ENCODE measurements around the gene PLEKHA5.
"Not testable (repeated sequence)": the region's sequence is repeated elsewhere in the genome, so short reads cannot be mapped to it uniquely, and the experiment has no call there.

The PLEKHA5 gene

GRCh38 chr12:19285793-19286448 is 156.4 kb downstream of the PLEKHA5 start:
- no peak for DNase-seq

GRCh38 chr12:19287302-19287701 is 157.8 kb downstream of the PLEKHA5 start:
- DNase-seq = no peak

GRCh38 chr12:19288161-19288560 is 158.6 kb downstream of the PLEKHA5 start:
- DNase-seq = no peak

- DNase-seq = peak; percentile 25 to 67
Observed at GRCh38 chr12:19288603-19289244, 159.2 kb downstream of the PLEKHA5 start.

- no peak for DNase-seq
Observed at GRCh38 chr12:19298836-19299605, 169.5 kb downstream of the PLEKHA5 start.

- peak; percentile 9 to 26 for DNase-seq
Observed at GRCh38 chr12:19299765-19300164, 170.2 kb downstream of the PLEKHA5 start.

GRCh38 chr12:19301223-19301622 is 171.7 kb downstream of the PLEKHA5 start:
- no peak for DNase-seq

- DNase-seq = no peak
Observed at GRCh38 chr12:19301688-19302087, 172.2 kb downstream of the PLEKHA5 start.

GRCh38 chr12:19302100-19302640 is 172.6 kb downstream of the PLEKHA5 start:
- peak; percentile 32 to 64 for DNase-seq

GRCh38 chr12:19303496-19303895 is 174.0 kb downstream of the PLEKHA5 start:
- no peak for DNase-seq

GRCh38 chr12:19304149-19304750 is 174.7 kb downstream of the PLEKHA5 start:
- DNase-seq = no peak

GRCh38 chr12:19305621-19306020 is 176.1 kb downstream of the PLEKHA5 start:
- DNase-seq = not testable (repeated sequence)

- no peak for DNase-seq
Observed at GRCh38 chr12:19306366-19306765, 176.8 kb downstream of the PLEKHA5 start.

GRCh38 chr12:19307451-19307850 is 177.9 kb downstream of the PLEKHA5 start:
- DNase-seq = no peak

- no peak for DNase-seq
Observed at GRCh38 chr12:19311165-19311564, 181.6 kb downstream of the PLEKHA5 start.

GRCh38 chr12:19312637-19313036 is 183.1 kb downstream of the PLEKHA5 start:
- no peak for DNase-seq

GRCh38 chr12:19316425-19316824 is 186.9 kb downstream of the PLEKHA5 start:
- DNase-seq = no peak

- DNase-seq = no peak
Observed at GRCh38 chr12:19322376-19322775, 192.8 kb downstream of the PLEKHA5 start.

- DNase-seq = no peak
Observed at GRCh38 chr12:19323805-19324204, 194.3 kb downstream of the PLEKHA5 start.

GRCh38 chr12:19326102-19326501 is 196.6 kb downstream of the PLEKHA5 start:
- no peak for DNase-seq

GRCh38 chr12:19332196-19332595 is 202.7 kb downstream of the PLEKHA5 start:
- no peak for DNase-seq

GRCh38 chr12:19338405-19338804 is 208.9 kb downstream of the PLEKHA5 start:
- DNase-seq = no peak

- not testable (repeated sequence) for DNase-seq
Observed at GRCh38 chr12:19350850-19351249, 221.3 kb downstream of the PLEKHA5 start.
